SH-SY5Y (cell line): Measurements from ENCODE around the gene ATP9B.

Experiments used
- GATA2 ChIP-seq: IDR thresholded peaks from 2 replicates; pipeline ENCODE4 v1.6.1; 2011; ENCODE audit warnings: mild to moderate bottlenecking, low read depth, low read length
- GATA3 ChIP-seq: IDR thresholded peaks from 2 replicates; pipeline ENCODE4 v1.6.1; 2011; ENCODE audit warnings: low read depth, mild to moderate bottlenecking, low read length, moderate library complexity

DNA sequence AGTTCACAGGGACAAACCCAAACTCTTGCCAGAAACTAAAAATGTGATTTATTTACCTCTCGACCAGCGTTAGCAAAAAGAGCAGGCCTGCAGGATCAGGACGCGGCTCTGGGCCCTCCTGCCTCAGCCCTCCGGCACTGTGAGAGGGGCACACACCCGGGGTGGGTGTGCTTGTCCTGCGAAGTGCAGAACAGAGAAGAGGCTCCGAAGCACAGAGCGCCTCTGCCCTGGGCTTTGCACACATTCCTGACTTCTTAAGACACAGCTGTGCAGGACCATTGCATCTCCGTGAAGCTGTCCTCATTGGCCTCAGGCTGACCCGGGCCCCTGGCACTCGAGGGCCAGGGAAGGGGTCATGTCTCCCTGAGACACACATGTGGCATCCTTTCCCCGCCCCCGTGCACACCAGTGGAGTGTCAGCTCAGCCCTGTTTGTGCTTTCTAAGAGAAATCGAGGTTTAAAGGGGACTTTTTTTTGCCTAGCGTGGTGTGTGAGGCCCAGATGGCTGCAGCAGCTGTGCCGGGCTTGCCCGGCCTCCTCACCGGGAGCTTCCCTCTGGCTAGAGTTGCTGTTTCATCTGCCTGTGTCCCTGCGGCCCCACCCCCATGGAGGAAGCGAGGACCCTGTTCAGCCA, 316.6 kb downstream of the ATP9B start:
- TF ChIP-seq GATA3 (no peak), GATA2 (no peak)
